ENCODE results near the gene SIGLEC8.

Gene SIGLEC8

GRCh38 chr19:51485960-51486660 is 27.9 kb upstream of the SIGLEC8 start:
- no peak for TF ChIP-seq SIN3A (IDR thresholded peaks at IDR 0.05; ENCODE audit: borderline replicate concordance, insufficient read depth, low read length)

GRCh38 chr19:51480590-51480989 is 22.3 kb upstream of the SIGLEC8 start:
- TF ChIP-seq POLR2AphosphoS5 (IDR thresholded peaks at IDR 0.05; ENCODE audit: low read depth, low read length) (no peak), SIN3A (IDR thresholded peaks at IDR 0.05; ENCODE audit: borderline replicate concordance, insufficient read depth, low read length) (peak; percentile 33; the same call in 1 of the 2 replicates), TAF1 (IDR thresholded peaks at IDR 0.05; ENCODE audit: borderline replicate concordance, insufficient read depth, low read length) (no peak), FOXP2 (optimal IDR thresholded peaks at IDR 0.05; ENCODE audit: borderline replicate concordance, extremely low read depth, extremely low read length, insufficient read depth) (no peak), REST (IDR thresholded peaks at IDR 0.05; ENCODE audit: insufficient read depth in 1 of 2, low read depth in 2 of 2, low read length in 2 of 2) (peak; percentile 90 to 99)

GRCh38 chr19:51479531-51480331 is 21.5 kb upstream of the SIGLEC8 start:
- TF ChIP-seq POLR2AphosphoS5 (IDR thresholded peaks at IDR 0.05; ENCODE audit: low read depth, low read length) (no peak), REST (IDR thresholded peaks at IDR 0.05; ENCODE audit: insufficient read depth in 1 of 2, low read depth in 2 of 2, low read length in 2 of 2) (no peak), FOXP2 (optimal IDR thresholded peaks at IDR 0.05; ENCODE audit: borderline replicate concordance, extremely low read depth, extremely low read length, insufficient read depth) (no peak), SIN3A (IDR thresholded peaks at IDR 0.05; ENCODE audit: borderline replicate concordance, insufficient read depth, low read length) (no peak), TAF1 (IDR thresholded peaks at IDR 0.05; ENCODE audit: borderline replicate concordance, insufficient read depth, low read length) (no peak)

GRCh38 chr19:51478381-51479234 is 20.4 kb upstream of the SIGLEC8 start, which contains the start of gene CEACAM18:
Gene CEACAM18, plus strand, starts transcription at chr19:51478539.
- TF ChIP-seq REST (IDR thresholded peaks at IDR 0.05; ENCODE audit: insufficient read depth in 1 of 2, low read depth in 2 of 2, low read length in 2 of 2) (no peak), POLR2AphosphoS5 (IDR thresholded peaks at IDR 0.05; ENCODE audit: low read depth, low read length) (no peak), FOXP2 (optimal IDR thresholded peaks at IDR 0.05; ENCODE audit: borderline replicate concordance, extremely low read depth, extremely low read length, insufficient read depth) (no peak), SIN3A (IDR thresholded peaks at IDR 0.05; ENCODE audit: borderline replicate concordance, insufficient read depth, low read length) (no peak), TAF1 (IDR thresholded peaks at IDR 0.05; ENCODE audit: borderline replicate concordance, insufficient read depth, low read length) (no peak)

GRCh38 chr19:51477344-51477743 is 19.1 kb upstream of the SIGLEC8 start:
- TF ChIP-seq REST (IDR thresholded peaks at IDR 0.05; ENCODE audit: insufficient read depth in 1 of 2, low read depth in 2 of 2, low read length in 2 of 2) (peak in 1 of 2 experiments; percentile 81; a peak in 2 of 4 replicates), FOXP2 (optimal IDR thresholded peaks at IDR 0.05; ENCODE audit: borderline replicate concordance, extremely low read depth, extremely low read length, insufficient read depth) (no peak)
